B cell (primary cell): ENCODE measurements around the gene ARMC9.

Source experiments
- EZH2 ChIP-seq: IDR thresholded peaks from 2 replicates; pipeline ENCODE4 v1.6.1; 2012; ENCODE audit warnings: borderline replicate concordance, low read depth, mild to moderate bottlenecking, moderate library complexity, low read length; ENCODE audit not compliant: insufficient read depth, poor library complexity, severe bottlenecking
- TF ChIP-seq, protein P1 (sequence below): fragments of 200-600 bp; IDR thresholded peaks from one replicate; pipeline ENCODE4 v1.8.0; 2022; ENCODE audit warnings: antibody characterized with exemption, mild to moderate bottlenecking

DNA sequence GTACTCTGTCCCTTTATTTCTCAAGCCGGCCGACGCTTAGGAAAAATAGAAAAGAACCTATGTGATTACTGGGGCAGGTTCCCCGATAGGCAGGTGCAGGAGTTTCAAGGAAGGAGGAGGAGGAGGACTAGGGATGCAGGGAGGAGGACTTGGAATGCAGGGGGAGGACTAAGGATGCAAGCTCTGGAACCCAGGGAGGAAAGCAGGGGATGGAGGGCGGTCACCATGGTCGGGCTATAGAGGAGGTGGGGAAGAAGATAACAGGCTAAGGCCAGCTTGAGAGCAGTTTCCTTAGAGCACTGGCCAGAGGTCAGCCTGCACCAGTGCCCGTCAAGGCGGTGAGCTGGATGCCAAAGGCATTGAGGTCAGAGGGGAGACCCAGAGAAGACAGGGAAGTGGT lies 178.4 kb downstream of the ARMC9 start:
- TF ChIP-seq, protein P1, sequence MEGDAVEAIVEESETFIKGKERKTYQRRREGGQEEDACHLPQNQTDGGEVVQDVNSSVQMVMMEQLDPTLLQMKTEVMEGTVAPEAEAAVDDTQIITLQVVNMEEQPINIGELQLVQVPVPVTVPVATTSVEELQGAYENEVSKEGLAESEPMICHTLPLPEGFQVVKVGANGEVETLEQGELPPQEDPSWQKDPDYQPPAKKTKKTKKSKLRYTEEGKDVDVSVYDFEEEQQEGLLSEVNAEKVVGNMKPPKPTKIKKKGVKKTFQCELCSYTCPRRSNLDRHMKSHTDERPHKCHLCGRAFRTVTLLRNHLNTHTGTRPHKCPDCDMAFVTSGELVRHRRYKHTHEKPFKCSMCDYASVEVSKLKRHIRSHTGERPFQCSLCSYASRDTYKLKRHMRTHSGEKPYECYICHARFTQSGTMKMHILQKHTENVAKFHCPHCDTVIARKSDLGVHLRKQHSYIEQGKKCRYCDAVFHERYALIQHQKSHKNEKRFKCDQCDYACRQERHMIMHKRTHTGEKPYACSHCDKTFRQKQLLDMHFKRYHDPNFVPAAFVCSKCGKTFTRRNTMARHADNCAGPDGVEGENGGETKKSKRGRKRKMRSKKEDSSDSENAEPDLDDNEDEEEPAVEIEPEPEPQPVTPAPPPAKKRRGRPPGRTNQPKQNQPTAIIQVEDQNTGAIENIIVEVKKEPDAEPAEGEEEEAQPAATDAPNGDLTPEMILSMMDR, result no peak
- TF ChIP-seq EZH2, result no peak
